Iris pigment epithelial cell (primary cell): ENCODE data around the gene IRF4.
"Not testable (repeated sequence)": the region's sequence is repeated elsewhere in the genome, so short reads cannot be mapped to it uniquely, and the experiment has no call there.

Source experiments
- DNase-seq: peaks from one replicate; pipeline ENCODE4 v3.0.0-alpha.2; 2011; ENCODE audit warnings: low read depth

IRF4 gene

DNA sequence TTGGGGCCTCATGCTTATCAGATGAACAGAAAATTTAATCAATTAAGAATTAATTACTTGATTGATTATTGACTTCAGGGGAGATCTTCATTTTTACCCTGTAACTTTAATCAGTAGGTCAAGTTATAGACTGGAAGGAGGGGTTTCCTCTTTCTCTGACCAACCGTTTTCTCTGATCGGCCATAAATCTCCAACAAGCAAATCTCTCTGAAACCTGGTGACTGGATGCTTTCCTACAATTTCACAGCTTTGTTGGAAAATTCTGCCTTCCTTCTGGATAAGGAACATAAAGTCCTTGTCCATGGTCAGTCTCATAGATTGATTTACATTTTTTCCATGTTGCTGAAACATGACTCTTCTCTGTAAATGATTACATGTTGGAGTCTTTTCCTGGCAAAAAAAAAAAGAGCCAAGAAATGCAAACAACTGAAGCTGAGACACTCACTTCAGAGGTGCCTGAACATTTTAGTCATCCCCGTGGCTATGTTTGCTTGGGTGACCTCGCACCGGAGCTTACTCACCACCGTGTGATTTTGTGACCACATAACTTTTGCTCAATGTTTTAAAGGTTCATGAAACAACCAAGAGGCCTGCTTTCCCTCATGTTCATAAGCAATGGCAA, 31.0 kb downstream of the IRF4 start:
- peak; percentile 98 for DNase-seq

DNA sequence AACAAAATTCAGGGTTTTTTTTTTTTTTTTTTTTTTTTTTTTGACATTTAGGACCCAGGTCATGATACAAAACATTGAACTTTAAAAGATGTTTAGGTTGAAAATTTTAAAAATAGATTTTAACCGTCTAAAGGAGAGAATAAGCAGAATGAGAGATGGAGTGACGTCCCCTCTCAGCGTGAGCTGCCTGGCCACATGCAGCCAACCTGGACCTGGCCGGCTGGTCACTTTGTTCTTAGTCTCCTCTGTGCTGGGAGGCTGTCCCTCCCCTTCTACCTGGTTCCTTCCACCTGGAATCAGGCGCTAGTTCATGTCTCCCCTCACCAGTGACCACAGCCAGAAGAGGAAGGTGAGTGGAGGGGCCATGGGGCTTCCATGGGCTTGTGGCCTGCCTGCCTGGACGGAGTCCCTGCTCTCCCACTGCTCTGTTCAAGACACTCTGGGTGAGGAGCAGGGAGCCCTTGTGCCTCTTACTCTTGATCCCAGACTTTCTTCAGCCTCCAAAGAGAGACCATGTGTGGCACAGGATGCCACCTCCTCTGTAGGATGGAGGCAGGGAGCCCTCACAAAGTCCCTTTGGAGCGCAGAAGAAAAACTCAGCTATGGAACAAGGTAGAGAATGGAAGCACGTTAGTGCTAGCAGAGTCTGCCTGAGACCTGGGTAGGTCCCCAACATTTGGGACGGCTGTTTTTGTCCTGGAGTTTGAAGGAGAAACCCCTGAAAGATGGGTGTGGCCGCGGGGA, 31.7 kb downstream of the IRF4 start:
- no peak for DNase-seq

DNA sequence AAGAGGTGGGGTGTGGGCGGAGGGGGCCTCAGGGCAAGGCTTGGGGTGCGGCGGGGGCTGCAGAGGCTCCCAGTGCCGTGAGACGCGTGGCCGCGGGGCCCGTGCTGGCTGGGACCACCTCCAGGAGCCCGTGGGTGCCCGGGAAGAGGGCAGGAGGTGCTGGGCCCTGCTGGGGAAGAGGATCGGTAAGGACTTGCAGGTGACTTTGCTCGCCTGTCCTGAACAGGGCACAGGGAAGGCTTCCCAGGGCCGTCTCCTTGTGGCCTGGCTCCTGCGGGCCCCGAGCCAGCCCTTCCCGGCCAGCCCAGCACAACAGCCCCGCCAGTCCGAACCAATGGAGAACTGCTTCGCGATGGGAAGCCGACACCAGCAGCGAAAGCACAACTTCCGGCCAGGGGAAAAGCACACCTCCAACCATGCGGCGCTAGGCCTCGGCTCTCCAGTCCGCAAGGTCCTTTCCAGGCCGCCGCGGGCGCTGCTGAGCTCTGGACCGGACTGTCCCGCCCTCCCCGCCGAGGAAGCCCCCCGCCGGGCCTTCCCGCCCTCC, 32.3 kb downstream of the IRF4 start:
- DNase-seq: no peak

DNA sequence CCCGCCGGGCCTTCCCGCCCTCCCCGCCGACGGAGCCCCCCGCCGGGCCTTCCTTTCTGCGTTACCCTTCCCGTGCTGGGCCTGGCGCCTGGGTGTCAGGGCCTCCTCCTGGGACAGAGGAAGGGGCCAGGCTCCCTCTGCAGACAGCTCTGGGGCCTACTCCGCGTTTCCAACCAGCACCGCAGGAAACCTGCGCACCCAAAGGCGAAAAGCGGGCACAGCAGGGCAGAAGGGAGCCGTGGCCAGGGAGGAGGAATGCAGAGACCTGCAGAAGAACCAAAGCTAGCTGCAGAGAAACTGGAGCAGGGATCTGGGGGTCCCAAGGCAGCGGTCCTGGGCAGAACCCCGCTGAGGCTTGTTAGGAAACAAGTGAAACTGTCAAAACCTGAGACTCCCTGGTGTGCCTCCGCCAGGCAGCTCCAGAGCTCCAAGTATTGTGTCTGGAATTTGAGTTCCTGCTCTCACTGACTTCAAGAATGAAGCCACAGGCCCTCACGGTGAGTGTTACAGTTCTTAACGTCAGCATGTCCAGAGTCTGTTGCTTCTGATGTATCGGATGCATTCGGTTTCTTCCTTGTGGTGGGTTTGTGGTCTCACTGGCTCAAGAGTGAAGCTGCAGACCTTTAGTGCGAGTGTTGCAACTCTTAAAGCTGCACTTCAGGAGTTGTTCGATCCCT, 33.3 kb downstream of the IRF4 start:
- peak; percentile 14 for DNase-seq

DNA sequence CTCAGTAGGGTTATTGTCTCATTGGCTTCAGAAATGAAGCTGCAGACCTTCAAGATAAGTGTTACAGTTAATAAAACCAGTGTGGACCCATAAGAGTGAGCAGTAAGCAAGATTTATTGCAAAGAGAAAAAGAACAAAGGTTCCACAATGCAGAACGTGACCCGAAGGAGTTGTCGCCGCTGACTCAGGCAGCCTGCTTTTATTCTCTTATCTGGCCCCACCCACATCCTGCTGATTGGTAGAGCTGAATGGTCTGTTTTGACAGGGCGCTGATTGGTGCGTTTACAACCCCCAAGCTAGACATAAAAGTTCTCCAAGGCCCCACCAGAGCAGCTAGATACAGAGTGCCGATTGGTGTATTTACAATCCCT, 33.9 kb downstream of the IRF4 start:
- DNase-seq: not testable (repeated sequence)

DNA sequence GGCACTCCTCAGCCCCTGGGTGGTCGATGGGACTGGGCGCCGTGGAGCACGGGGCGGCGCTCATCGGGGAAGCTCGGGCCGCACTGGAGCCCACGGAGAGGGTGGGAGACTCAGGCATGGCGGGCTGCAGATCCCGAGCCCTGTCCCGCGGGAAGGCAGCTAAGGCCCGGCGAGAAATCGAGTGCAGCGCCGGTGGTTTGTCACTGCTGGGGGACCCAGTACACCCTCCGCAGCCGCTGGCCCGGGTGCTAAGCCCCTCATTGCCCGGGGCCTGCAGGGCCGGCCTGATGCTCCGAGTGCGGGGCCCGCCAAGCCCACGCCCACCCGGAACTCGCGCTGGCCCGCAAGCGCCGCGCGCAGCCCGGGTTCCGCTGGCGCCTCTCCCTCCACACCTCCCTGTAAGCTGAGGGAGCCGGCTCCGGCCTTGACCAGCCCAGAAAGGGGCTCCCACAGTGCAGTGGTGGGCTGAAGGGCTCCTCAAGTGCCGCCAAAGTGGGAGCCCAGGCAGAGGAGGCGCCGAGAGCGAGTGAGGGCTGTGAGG, 34.7 kb downstream of the IRF4 start:
- DNase-seq: not testable (repeated sequence)

DNA sequence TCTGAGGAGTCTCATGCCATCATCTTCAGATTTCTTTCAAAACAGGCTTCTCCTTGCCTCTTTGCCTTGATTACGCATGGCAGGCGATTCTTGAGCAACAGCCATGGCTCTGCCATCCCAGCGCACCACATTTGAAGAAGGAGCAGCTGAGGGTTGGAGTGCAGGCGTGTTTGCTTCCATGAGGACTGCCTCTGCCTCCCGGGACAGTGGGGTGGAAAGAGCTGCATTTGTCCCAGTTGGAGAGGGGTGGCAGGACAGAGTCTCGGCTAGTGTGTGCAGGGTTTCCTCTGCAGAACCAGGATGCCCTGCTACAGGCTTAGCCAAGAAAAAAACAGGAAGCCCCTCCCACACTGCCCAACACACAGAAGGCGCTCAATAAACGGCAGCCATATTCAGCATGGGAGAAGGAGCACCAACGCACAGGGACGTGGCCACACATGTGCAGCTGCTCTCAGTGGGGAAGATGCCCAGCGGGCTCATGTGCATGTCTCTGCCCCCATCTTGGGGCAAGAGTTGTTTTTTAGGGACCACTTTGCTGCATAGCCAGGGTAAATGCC, 36.6 kb downstream of the IRF4 start:
- DNase-seq: no peak

DNA sequence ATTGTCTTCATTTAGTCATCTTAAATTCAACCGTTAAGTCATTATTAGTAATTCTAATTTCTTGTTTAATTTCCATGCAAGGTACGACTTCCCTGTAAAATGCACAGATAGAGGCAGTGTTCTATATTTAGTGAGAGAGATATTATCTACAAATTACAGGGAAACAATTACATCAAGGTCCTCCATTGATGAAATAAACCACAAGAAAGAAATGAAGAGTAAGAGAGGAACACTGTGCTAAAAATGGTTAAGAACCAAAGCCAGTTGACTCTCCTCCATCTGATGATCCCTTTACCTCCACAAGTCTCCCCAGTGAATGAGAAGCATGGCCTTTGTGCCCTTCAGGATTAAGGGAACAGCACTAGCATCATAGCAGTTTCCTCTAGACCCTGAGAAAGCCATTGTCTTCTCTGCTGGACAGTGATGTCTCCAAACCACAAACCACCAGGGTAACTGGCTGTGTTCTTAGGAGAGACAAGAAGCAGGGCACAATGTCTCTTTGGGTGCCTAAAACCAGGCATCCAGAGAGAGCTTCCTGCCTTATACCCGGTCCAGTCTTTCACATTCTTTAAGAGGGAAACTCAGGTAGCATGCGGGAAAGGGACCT, 38.1 kb downstream of the IRF4 start:
- DNase-seq: no peak

DNA sequence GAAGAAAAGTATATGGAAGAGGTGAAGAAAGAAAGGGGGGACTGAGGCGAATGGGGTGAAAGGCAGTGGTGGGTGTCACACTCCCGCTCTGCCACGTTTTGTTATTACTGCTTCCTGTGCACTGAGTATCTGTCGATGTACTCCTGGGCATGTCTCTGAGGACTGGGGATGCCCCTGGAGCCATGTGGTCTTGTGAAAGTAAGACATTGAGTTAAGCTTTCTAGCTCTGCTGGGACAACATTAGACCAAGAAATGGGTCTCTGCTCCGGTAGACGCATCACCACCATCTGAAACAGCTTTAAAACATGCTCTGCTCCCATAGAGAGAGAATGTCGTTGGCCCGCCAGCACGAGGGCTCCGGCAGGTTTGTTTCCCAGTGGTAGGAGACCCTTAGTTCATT, 40.0 kb downstream of the IRF4 start:
- no peak for DNase-seq

DNA sequence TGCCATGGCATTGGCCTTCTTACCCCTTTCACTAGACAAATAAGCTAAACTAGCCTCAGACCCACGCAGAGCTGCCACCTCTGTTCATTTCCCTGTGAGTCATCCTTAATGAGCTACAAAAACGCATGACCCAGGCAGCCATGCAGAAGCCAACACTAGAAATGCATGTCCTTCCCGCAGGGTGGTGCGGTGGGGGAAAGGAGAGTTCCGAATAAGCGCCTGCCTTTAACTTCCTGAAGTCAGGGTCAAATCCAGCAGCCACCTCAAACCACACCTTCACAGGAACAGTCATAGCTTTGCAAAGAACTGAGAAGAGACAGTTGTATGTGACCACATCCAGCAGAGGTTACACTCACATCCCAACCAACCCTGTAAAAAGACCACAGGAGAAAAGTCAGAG, 40.4 kb downstream of the IRF4 start:
- DNase-seq: peak; percentile 17

DNA sequence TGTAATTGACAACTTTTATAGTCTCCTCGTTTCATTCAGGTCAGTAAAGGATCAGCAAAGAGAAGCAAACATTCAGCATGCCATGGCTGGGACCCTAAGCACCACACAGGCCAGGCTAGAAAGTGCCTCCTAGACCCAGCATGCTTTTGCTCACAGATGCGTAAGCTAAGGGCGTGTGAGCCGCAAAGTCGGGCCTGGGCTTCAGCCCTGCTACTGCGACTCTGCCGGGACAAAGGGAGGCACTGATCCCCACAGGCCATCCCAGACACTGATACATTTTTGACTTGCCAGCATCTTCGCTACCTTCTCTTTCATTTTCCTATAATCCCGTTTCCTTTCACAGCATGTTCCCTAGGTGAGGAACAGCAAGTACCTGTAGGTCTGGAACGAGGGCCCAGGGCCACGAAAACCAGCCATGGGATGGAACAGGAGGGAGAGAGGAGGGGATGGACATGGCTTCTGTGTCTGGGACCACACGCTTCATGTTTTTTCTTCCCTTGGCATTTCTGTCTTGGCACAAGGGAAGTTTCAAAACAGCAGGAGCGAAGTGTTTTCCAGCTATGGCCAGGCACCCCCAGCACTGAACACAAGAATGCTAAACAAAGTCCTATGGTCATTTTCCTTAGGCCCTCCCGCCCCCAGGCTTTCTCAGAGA, 42.6 kb downstream of the IRF4 start:
- DNase-seq: no peak

DNA sequence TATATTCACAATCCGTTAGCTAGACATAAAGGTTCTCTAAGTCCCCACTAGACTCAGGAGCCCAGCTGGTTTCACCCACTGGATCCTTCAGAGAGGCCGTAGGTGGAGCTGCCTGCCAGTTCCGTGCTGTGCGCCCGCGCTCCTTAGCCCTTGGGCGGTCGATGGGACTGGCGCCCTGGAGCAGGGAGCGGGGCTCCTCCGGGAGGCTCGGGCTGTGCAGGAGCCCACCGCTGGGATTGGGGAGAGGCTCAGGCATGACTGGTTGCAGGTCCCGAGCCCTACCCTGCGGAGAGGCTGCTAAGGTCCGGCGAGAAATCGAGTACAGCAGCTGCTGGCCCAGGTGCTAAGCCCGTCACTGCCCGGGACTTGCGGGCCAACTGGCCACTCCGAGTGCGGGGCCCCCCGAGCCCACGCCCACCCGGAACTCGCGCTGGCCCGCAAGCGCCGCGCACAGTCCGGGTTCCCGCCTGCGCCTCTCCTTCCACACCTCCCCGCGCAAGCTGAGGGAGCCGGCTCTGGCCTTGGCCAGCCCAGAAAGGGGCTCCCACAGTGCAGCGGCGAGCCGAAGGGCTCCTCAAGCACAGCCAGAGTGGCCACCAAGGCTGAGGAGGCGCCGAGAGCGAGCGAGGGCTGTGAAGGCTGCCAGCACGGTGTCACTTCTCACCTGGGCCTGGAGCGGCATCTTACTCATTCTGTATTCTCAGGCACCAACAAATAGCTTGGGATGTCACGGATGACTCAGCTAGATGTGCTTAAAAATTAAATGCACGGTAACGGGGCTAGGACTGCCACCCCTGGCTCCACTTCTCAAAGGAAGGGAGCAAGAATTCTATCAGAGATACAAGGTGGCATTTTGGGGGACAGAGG, 44.1 kb downstream of the IRF4 start:
- peak; percentile 21 for DNase-seq

DNA sequence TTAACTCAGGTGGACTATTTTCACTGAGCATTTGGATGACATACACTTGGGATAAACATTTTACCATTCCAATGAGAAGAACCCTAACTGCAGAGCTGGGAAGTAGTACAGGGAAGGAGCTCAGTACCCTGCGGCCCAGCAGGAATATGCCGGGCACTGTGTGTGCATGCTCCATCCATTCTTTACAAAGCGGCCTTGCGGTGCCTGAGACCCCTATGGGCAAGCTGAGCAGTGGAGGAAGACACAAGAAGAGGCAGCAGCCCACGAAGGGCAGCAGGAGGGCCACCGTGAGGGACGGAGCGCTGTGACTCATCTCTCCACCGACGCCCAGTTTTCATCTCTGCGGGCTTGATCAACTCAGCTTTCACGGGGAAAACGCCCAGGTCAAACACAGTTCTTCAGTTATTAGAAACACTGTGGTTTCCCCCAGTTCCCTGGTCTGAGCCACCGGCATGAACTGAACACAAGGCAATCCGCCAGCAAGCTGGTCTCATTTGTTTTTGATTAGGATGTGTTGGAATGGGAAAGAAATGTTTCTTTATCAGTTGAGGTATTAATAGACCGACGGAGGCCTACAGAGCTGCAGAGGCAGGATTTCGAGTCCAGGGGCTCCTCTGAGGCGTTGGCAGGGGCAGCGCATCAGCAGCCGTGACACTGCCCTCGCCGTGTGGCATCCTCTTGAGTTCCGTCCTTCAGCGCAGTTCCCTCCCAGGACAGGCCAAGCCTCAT, 44.9 kb downstream of the IRF4 start:
- DNase-seq: peak; percentile 91

DNA sequence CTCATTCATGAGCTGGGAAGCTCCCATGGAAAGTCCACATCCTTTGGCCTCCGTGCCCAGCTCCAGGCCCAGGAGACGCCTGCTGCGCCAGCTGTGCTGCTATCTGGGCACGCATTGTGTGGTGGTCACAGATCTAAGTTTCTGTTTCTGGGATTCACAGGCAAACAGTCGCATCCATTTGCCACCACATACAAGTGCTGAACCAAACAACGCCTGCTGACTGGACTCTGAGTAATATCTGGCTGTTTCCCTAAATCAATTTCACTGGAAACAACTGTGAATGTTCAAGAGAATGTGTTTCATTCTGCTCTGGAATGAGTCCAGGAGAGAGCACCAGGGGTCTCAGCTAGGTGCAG, 45.5 kb downstream of the IRF4 start:
- peak; percentile 42 for DNase-seq

DNA sequence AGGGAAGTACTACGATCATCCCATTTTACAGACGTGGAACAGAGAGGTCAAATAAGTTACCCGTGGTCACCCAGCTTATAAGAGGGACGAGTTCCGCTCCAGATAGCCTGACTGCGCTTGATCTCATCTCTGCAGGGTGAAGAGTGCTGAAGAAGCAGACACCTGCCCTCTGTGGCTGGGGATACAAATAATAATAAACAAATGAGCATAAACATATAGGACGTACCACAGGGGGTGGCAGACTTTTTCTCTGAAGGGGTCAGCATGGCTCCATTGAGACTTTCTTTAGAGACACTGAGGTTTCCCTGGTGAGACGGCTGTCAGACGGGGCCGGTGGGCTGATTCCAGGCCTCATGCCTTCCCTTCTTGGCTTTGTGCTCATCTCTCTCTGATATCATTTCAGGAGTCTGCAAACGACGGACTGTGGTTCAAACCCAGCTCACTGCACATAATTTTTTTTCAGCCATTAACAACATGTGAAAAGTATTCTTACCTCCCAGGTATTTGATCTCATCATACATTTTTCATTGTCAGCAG, 47.1 kb downstream of the IRF4 start:
- DNase-seq: no peak

DNA sequence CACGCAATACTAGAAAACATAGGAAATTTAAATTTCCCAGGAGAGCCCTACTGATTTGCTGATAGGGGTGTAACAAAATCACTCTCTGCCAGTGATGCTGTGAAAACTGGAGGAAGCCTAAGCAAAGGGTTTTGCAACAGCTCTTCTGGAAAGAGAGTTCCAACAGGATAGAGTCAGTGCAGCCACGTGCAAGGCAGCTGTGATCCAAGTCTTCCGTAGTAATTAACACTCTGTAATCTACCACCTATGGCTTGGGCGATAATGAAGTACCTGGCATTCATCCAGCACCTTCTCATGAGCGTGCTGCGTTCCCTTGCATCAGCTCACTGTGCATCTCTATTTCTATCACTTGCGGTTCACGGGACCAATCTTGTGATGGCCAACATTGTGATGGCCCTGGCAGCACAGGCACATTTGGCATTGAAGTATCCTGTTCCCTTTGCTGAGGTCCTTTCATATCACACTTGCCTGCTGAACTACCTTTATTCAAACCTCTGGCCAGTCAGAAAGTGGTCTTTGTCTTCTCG, 48.2 kb downstream of the IRF4 start:
- DNase-seq: no peak

DNA sequence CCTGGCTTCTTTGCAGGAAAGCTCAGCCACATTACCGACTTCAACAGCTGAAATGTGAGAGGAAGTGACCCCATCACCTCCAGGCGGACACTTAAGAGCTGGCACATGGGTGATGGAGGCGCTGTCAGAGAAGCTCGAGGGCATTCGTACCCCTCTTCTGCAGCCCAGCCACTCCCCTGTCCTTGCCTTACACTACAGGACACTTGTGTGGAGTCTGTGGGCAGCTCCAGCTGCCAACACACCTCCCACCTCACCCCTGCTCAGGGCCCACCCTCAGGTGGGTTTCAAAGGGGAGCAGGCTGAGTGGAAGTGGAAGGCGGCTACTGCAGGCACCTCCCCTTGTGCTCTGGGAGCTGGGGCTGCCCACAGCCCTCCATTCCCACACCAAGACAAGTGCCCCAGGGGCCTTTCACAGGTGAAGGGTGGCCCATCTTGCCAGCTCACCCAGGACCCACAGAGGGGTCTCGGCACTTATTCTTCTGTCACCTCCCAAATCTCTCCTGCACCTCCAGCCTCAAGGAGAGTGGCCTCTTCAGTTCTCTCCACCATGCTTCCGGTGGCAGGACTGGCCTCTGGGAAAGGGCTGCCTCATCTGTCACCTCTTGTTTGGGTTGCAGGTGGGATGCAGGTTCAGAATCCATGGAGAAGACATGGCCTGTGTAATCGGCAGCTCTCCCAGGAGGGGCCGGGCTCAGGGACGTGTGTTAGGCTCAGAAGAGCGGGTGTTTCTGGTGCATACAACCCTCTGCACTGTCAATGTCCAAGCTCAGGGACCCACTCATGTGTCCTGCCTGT, 49.8 kb downstream of the IRF4 start:
- no peak for DNase-seq

DNA sequence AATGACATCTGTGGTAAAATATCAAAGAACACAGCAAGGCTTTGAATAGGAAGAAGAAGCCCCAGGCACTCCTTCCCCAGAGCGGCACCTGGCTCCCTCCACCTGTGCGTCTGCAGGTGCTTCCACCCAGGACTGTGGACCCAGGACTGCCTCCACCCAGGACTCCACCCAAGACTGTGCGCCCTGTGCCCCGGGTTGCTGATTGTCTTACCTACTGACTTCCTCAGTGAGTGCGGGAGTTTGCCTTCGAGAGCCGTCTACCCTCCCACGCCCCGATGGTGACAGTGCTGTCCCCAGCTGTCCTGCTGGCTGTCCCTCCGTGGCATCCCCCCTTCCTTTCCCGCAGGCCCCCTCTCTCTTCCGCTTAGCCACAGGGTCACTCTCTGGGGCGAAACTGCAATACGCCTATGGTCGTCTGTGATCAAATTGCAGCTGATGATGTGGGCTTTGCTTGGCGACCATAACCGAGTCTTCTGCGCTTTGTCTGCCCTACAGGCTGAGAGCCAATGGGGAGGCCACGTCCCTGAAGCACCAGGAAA, 52.1 kb downstream of the IRF4 start:
- no peak for DNase-seq
